ENCODE measurements around the gene MGRN1.

Gene MGRN1

DNA sequence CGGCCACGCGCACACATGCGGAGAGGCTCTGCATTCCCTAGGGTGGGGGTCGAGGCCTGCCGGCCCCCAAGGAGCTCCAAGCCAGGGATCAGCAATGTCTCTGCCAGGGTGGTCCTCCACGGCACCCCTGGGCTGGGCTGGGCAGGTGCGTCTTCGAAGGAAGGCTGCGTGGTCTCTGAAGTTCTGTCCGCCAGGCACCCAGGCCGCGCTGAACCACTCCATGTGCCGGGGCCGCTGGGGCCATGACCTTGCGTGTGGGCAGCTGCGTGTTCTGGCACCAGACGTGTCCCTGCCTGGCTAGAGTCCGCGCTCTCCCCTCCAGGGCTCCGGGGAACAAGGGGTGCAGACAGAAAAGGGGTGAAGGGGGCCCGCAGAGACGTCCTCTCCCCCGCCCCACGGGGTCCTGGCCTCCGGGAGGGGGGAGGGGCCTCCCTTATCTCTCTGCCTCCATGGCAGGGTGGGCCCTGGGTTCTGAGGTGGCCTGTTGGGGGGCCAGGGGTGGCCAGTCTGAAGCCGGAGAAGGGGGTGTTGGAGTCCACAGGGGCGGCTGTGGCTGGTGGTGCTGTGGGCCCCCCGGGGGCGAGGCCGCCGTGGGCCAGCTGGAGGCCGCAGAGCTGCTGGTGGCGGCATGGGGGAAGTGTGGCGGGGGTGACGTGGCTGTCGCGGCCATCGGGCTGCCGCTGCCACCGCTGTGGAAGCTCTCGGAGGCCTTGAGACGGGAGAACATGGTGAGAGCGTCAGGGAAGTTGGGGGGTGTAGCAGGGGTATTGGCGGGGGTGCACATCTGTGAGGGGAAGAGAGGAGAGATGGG, 15.2 kb upstream of the MGRN1 start:
- no peak for TF ChIP-seq JUND (IDR thresholded peaks at IDR 0.05; ENCODE audit: low read depth)
- no peak for DNase-seq (ENCODE audit: low read depth in 1 of 2, low spot score in 1 of 2)
- in situ Hi-C loops (cut with HindIII; ENCODE audit: low pct_unique_long_range_greater_than_20kb, low sequenced_read_pairs), result no loop called here

DNA sequence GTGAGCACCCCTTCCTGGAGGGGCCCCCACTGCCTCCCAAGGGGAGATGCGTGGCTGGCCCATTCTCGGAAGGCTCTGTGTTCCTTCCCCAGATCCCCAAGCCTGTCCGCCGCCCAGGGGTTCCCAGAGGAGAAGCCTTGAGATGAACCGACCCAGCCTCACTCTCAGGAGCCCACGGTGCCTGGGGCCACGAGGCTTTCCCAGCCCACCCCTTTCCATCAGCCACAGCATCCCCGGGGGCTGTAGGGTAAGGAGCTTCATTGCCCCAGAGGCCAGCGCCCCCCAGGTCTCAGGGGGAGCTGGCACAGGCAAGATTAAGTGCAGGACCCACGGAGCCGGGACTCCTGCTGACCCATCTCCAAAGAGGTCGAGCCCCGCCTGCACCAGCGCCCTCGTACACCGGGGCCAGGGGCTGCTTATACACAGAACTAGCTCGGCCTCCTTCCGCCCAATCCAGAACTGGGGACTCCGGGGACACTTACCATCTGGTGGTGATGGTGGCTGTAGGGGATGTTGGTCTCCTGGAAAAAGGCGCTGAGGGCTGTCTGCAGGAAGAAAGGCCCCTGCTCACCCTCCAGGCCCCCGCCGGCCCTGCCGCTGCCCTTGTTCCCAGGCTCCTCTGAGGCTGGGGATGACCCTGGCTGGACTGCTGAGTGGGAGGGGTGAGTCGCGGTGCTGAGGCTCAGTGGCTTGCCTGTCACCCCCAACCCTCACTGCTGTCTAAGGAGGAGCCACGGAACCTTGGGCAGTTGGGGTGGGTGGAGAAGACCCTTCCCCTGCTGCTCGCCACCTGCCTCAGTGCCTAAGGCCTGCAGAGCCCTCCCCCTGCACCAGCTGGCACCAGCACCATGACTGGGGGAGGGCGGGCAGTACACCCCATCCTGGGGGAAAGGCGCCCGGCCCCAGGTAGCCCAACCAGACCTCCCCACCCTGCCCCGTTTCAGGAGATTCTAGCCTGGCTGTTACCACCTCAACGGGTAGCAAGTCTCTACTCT, 14.3 kb upstream of the MGRN1 start:
- DNase-seq (ENCODE audit: low read depth in 1 of 2, low spot score in 1 of 2), result no peak
- no peak for TF ChIP-seq JUND (IDR thresholded peaks at IDR 0.05; ENCODE audit: low read depth)
- in situ Hi-C loops (cut with HindIII; ENCODE audit: low pct_unique_long_range_greater_than_20kb, low sequenced_read_pairs), result no loop called here

GRCh38 chr16:4611337-4612021, 13.1 kb upstream of the MGRN1 start:
- TF ChIP-seq JUND (IDR thresholded peaks at IDR 0.05; ENCODE audit: low read depth), result no peak
- in situ Hi-C loops (cut with HindIII; ENCODE audit: low pct_unique_long_range_greater_than_20kb, low sequenced_read_pairs), result no loop called here
- DNase-seq (ENCODE audit: low read depth in 1 of 2, low spot score in 1 of 2), result no peak

DNA sequence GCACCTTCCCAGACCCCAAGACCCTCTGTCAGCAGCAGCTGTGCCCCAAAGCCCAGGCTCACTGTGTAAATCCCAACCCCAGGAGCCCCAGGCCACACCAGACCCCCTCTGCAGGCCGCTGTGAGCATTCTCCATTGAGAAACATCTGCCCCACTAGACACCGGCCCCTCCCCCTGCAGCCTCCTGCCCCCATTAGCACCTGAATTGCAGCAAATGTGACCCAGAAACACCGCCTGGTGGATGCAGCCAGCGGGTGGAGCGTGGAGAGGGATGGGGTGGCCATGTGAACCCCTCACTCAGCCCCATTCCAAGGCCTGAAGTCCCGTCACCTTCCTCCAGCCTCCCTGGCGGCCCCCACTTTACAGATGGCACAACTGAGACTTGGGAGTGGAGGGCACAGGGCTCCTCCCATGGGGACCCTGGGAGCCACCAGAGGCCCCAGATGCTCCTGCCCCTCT, 12.1 kb upstream of the MGRN1 start:
- DNase-seq (ENCODE audit: low read depth in 1 of 2, low spot score in 1 of 2), result no peak
- in situ Hi-C loops (cut with HindIII; ENCODE audit: low pct_unique_long_range_greater_than_20kb, low sequenced_read_pairs), result no loop called here

GRCh38 chr16:4612977-4613635, 11.5 kb upstream of the MGRN1 start:
- TF ChIP-seq JUND (IDR thresholded peaks at IDR 0.05; ENCODE audit: low read depth), result no peak
- in situ Hi-C loops (cut with HindIII; ENCODE audit: low pct_unique_long_range_greater_than_20kb, low sequenced_read_pairs), result no loop called here

More for the DNA sequence above, 12.1 kb upstream of the MGRN1 start:
- no peak for TF ChIP-seq JUND (IDR thresholded peaks at IDR 0.05; ENCODE audit: low read depth)

DNA sequence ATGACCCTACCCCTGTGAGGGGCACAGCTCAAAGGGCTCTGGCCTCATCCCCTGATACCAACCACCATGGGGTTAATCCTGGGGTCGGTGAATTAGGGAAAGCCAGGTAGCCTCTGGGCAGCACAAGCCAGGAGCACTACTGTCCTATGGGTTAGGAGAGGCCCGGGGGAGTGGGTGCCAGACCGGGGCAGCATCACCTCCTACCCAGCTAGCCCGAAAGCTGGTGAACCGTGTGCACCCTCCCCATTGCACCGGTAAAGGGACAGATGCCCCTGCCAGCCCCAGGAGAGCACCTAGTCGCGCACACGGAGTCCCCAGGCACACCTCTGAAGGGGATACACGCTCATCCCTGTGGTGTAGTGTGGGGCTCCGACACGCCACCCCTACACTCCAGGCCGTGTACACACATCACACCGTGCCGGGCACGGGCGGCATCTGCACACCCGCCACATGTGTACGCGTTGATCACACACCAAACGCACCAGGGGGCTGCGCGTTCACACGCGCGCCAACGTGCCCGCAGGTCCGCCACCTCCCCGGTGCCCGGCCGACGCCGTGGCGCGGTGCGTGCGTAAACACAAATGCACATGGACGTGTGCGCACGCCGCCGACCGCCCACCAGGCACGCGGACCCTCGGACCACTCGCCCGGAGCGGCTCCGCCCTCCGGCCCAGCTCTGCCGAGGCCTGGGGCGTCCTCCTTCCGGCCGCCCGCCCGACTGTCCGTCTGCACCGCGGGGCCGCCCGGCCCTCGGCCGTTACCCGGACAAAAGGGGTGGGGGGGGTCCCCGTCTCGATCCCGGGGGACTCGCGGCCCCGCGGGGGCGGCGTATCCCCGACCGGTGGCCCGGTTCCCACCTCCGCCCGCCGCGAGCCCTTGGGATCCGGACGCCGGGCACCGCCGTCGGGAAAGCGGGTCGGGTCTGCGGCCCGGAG, 10.7 kb upstream of the MGRN1 start:
- TF ChIP-seq JUND (IDR thresholded peaks at IDR 0.05; ENCODE audit: low read depth), result no peak
- no peak for DNase-seq (ENCODE audit: low read depth in 1 of 2, low spot score in 1 of 2)
- in situ Hi-C loops (cut with HindIII; ENCODE audit: low pct_unique_long_range_greater_than_20kb, low sequenced_read_pairs), result no loop called here

More at GRCh38 chr16:4612977-4613635, 11.5 kb upstream of the MGRN1 start:
- peak in 1 of 2 experiments; percentile 61 for DNase-seq (ENCODE audit: low read depth in 1 of 2, low spot score in 1 of 2)

- in situ Hi-C loops (cut with HindIII; ENCODE audit: low pct_unique_long_range_greater_than_20kb, low sequenced_read_pairs), result no loop called here
- DNase-seq (ENCODE audit: low read depth in 1 of 2, low spot score in 1 of 2), result peak; percentile 88 to 95
- TF ChIP-seq JUND (IDR thresholded peaks at IDR 0.05; ENCODE audit: low read depth), result no peak
These were observed 9.8 kb upstream of the MGRN1 start, which contains the start of gene UBALD1 for GRCh38 chr16:4614571-4615383. UBALD1 (minus strand) TSS chr16:4614888; CDS start chr16:4614797, 91 bp downstream.

DNA sequence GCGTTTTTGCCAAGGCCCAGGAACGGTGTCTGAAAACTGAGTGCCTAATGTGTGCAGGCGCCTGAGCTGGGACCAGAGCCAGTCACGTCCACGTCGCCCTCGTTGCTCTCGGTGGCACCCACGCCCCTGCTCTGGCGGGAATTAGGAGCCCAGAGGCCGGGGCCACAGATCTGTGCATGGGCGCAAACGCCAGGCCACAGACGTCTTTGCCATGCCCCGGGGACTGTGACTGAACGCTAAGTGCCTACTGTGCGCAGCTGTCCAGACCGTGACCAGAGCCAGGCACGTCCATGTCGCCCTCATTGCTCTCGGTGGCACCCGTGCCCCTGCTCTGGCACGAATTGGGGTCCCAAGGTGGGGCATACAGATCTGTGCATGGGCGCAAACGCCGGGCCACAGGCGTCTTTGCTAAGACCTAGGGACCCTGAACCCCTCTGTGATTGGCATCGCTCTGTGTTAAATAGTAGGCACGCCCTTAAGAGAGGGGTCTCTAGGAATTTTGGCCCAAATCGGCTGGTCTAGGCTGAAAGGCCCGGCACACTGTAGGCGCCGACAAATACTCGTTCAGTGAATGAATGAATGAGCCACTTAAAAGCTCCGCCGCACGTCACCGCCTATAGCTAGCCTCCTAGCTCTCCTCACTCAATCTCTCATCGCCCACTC, 9.1 kb upstream of the MGRN1 start:
- TF ChIP-seq JUND (IDR thresholded peaks at IDR 0.05; ENCODE audit: low read depth), result no peak
- in situ Hi-C loops (cut with HindIII; ENCODE audit: low pct_unique_long_range_greater_than_20kb, low sequenced_read_pairs), result no loop called here
- no peak for DNase-seq (ENCODE audit: low read depth in 1 of 2, low spot score in 1 of 2)

GRCh38 chr16:4616047-4616811, 8.4 kb upstream of the MGRN1 start:
- in situ Hi-C loops (cut with HindIII; ENCODE audit: low pct_unique_long_range_greater_than_20kb, low sequenced_read_pairs), result no loop called here
- peak; percentile 98 to 100 for DNase-seq (ENCODE audit: low read depth in 1 of 2, low spot score in 1 of 2)
- TF ChIP-seq JUND (IDR thresholded peaks at IDR 0.05; ENCODE audit: low read depth), result no peak

All from T47D (cell line).